ENCODE data around the gene MGRN1. TPM values are rescaled to one million over a fixed set of nuclear protein-coding genes. Genes with fewer than 3 reads are reported as not detected.

Gene MGRN1
- total RNA-seq: 62.8 TPM

GRCh38 chr16:4624015-4624826 is at the start of gene MGRN1:
MGRN1 (plus strand) TSS chr16:4624826; CDS start chr16:4624961, 135 bp downstream.

DNA sequence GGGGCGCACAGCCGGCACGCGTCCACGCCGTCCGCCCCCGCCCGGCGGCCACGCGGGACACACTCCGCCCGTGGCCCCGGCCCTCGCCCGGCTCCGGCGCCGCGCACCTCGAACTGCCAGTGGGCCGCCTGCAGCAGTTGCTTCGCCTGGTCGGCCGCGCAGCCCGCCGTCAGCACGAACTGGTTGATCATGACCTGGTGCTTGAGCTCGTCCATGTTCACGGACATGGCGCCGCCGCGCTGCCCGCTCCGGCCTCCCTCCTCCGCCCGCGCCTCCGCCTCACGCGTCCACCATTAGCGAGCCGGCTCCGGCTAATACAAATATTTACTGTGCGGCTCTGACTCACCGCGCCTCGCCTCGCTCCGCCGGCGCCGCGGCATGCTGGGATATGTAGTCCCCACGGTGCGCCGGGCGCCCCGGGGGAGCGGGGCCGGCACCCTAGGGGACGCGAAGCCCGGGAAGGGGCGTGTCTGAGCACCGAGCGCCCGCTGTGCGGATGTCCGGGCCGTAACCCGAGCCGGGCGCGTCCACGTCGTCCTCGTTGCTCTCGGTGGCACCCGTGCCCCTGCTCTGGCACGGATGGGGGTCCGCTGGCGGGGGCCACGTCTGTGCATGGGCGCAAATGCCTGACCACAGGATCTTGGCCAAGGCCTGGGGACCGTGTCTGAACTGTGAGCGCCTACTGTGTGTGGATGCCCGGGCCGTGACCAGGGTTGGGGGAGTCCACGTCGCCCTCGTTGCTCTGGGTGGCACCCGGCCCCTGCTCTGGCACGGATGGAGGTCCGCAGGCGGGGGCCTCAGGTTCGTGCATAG is 9.8 kb upstream of the MGRN1 start, which contains the start of gene UBALD1:
UBALD1 (minus strand) TSS at position 318 of the 813 bp plus-strand sequence; CDS start at position 227, 91 bp downstream.

DNA sequence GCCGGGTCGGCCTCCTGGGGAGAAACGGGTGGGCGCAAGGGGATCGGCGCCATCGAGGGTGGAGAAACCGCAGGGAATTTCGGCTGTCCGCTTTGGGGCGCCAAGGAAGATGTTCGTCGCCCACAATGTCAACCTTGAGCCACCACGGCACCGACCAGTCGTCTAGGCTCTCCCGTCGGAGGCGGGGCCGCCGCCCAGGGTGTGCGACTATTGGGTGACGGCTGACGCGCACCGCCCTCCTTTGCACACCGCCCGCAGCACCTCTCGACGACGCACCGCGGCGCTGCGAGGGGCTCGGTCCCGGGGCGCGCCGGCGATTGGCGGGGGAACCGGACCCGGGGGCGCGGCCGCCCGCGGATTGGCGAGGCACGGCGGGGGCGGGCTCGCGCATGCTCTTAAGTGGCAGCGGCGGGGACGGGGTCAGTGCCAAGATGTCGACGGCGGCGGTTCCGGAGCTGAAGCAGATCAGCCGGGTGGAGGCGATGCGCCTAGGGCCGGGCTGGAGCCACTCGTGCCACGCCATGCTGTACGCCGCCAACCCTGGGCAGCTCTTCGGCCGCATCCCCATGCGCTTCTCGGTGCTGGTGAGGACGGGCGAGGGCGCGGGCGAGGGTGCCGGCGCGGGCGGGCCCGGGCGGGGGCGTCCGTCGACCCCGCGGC is 68.8 kb downstream of the MGRN1 start, which contains the start of gene NUDT16L1:
NUDT16L1 (plus strand) TSS at position 267 of the 660 bp plus-strand sequence; CDS start at position 432, 165 bp downstream.

GRCh38 chr16:4734063-4734729 is 109.6 kb downstream of the MGRN1 start, which contains the start of the genes ANKS3 and DNAAF8:
ANKS3 (minus strand) TSS chr16:4734271; CDS start chr16:4730149, 4,122 bp downstream.
DNAAF8 (plus strand) TSS chr16:4734537; CDS start chr16:4736515, 1,978 bp downstream.

Other genes with a start within 250 kb of the MGRN1 start
- 42.5 TPM for gene CORO7, start 208.2 kb upstream of the MGRN1 start, total RNA-seq
- 45.1 TPM for gene DNAJA3, start 199.0 kb upstream of the MGRN1 start, total RNA-seq
- gene NMRAL1, start 150.2 kb upstream of the MGRN1 start, total RNA-seq: 22.0 TPM
- 39.0 TPM for gene HMOX2, start 148.4 kb upstream of the MGRN1 start, total RNA-seq
- gene CDIP1, start 86.1 kb upstream of the MGRN1 start, total RNA-seq: 22.1 TPM
- gene C16orf96, start 68.5 kb upstream of the MGRN1 start, total RNA-seq: 0.38 TPM
- 6.1 TPM for gene UBALD1, start 9.9 kb upstream of the MGRN1 start, total RNA-seq
- 39.9 TPM for gene NUDT16L1, start 68.7 kb downstream of the MGRN1 start, total RNA-seq
- 40.5 TPM for gene ANKS3, start 109.4 kb downstream of the MGRN1 start, total RNA-seq
- gene DNAAF8, start 109.7 kb downstream of the MGRN1 start, total RNA-seq: 0.71 TPM
- gene ZNF500, start 142.3 kb downstream of the MGRN1 start, total RNA-seq: 26.8 TPM
- gene SEPTIN12, start 163.5 kb downstream of the MGRN1 start, total RNA-seq: not detected
- not detected for gene SMIM22, start 170.5 kb downstream of the MGRN1 start, total RNA-seq
- 52.9 TPM for gene ROGDI, start 177.8 kb downstream of the MGRN1 start, total RNA-seq
- 90.4 TPM for gene GLYR1, start 222.5 kb downstream of the MGRN1 start, total RNA-seq
- gene UBN1, start 222.7 kb downstream of the MGRN1 start, total RNA-seq: 35.6 TPM